ENCODE data around the gene MYO15B. TPM values are rescaled to one million over a fixed set of nuclear protein-coding genes. Genes with fewer than 3 reads are reported as not detected.

The MYO15B gene
- total RNA-seq, 1 experiment from 2014 or later = 7.1 TPM

DNA sequence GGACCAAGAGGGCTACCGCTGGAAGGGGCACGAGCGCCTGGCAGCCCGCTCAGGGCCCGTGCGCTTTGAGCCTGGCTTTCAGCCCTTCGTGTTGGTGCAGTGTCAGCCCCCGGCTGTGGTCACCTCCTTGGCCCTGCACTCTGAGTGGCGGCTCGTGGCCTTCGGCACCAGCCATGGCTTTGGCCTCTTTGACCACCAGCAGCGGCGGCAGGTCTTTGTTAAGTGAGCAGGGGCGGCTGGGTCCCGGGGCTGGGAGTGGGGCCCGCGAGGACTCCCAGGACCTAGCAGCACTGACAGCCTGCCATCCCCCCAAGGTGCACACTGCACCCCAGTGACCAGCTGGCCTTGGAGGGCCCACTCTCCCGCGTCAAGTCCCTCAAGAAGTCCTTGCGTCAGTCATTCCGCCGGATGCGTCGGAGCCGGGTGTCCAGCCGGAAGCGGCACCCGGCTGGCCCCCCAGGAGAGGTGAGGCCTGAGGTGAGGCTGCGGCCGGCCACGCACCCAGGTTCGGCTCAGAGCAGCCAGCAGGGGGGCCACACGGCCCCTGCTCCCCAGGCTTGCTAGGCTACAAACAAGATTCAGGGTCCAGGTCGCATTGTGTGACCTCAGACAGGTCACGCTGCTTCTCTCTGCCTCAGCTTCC lies 17.4 kb upstream of the MYO15B start:
- no peak overlapping the region for H3K27ac ChIP-seq (ENCODE audit: low read length)
- CTCF ChIA-PET = no interaction called here
- no peaks in the 10 kb centered on the region for H3K79me2 ChIP-seq (ENCODE audit: low read length)
- TF ChIP-seq EZH2 (IDR thresholded peaks at IDR 0.05; ENCODE audit: low read length, unreplicated experiment) (no peak), EZH2phosphoT487 (IDR thresholded peaks at IDR 0.05; ENCODE audit: borderline replicate concordance, low read length) (no peak)
- TF ChIP-seq, protein P1, sequence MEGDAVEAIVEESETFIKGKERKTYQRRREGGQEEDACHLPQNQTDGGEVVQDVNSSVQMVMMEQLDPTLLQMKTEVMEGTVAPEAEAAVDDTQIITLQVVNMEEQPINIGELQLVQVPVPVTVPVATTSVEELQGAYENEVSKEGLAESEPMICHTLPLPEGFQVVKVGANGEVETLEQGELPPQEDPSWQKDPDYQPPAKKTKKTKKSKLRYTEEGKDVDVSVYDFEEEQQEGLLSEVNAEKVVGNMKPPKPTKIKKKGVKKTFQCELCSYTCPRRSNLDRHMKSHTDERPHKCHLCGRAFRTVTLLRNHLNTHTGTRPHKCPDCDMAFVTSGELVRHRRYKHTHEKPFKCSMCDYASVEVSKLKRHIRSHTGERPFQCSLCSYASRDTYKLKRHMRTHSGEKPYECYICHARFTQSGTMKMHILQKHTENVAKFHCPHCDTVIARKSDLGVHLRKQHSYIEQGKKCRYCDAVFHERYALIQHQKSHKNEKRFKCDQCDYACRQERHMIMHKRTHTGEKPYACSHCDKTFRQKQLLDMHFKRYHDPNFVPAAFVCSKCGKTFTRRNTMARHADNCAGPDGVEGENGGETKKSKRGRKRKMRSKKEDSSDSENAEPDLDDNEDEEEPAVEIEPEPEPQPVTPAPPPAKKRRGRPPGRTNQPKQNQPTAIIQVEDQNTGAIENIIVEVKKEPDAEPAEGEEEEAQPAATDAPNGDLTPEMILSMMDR (conservative IDR thresholded peaks at IDR 0.05; ENCODE audit: low read depth, low read length) = no peak
- peaks cover 7% of the 10 kb centered on the region for H3K4me1 ChIP-seq (ENCODE audit: insufficient read depth, low read length)
- no peak overlapping the region for H3K4me3 ChIP-seq (ENCODE audit: low read length)
- 0 out of 2 replicates have a peak, but pooled peaks cover 4% of the 10 kb centered on the region for H4K20me1 ChIP-seq (ENCODE audit: low read length)
- no peak for DNase-seq
- H3F3A ChIP-seq (ENCODE audit: low read length, unreplicated experiment) = no peaks in the 10 kb centered on the region
- POLR2A ChIA-PET (ENCODE audit: unreplicated experiment) = interaction anchor here (0.6 kb wide), 1 partner anchor 208 kb away, joined by 4 read pairs; no protein-coding TSS in a partner anchor
- no peaks in the 10 kb centered on the region for H3K9me2 ChIP-seq (replicated peaks; ENCODE audit: low read length)
- no TSS peak for BruUV-seq (replicated peaks)
- no peaks in the 10 kb centered on the region for H3K27me3 ChIP-seq (ENCODE audit: low read length)
- no peak overlapping the region for H2AFZ ChIP-seq (ENCODE audit: low read length)
- no peak overlapping the region for H3K4me2 ChIP-seq (ENCODE audit: low read length)
- H3K9ac ChIP-seq (ENCODE audit: low read length) = no peak overlapping the region
- no peaks in the 10 kb centered on the region for H3K9me3 ChIP-seq (ENCODE audit: low read length)
- peaks cover 12% of the 10 kb centered on the region; the same call in 1 of the 2 replicates for H3K36me3 ChIP-seq (ENCODE audit: low read depth, low read length)
- ATAC-seq = no peak
- intact Hi-C loops (cut with micrococcal nuclease) = no loop called here

DNA sequence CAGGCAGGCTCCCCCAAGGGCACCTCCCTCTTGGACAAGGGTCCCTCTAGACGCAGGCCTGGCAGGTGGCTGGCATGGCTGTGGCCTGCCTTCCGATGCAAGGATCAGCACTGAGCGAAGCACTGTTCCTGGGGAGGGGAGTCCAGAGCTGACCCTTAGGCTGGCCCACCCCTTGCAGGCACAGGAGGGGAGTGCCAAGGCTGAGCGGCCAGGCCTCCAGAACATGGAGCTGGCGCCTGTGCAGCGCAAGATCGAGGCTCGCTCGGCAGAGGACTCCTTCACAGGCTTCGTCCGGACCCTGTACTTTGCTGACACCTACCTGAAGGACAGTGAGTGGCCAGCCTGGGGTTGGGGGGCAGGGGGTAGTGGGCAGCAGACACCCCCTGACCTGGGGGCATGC lies 16.8 kb upstream of the MYO15B start:
- H3K36me3 ChIP-seq (ENCODE audit: low read depth, low read length) = peaks cover 9% of the 10 kb centered on the region; the same call in 1 of the 2 replicates
- H3F3A ChIP-seq (ENCODE audit: low read length, unreplicated experiment) = no peaks in the 10 kb centered on the region
- H3K27ac ChIP-seq (ENCODE audit: low read length) = no peak overlapping the region
- no peaks in the 10 kb centered on the region for H3K27me3 ChIP-seq (ENCODE audit: low read length)
- intact Hi-C loops (cut with micrococcal nuclease) = no loop called here
- peaks cover under 1% of the 10 kb centered on the region for H3K4me1 ChIP-seq (ENCODE audit: insufficient read depth, low read length)
- H2AFZ ChIP-seq (ENCODE audit: low read length) = no peak overlapping the region
- DNase-seq (no peak), ATAC-seq (no peak)
- ChIA-PET POLR2A (ENCODE audit: unreplicated experiment) (no interaction called here), CTCF (interaction anchor here (0.5 kb wide), 1 partner anchor 63 kb away, joined by 3 read pairs; no protein-coding TSS in a partner anchor)
- no peaks in the 10 kb centered on the region for H3K79me2 ChIP-seq (ENCODE audit: low read length)
- no peak overlapping the region for H3K4me3 ChIP-seq (ENCODE audit: low read length)
- no peaks in the 10 kb centered on the region for H3K9me3 ChIP-seq (ENCODE audit: low read length)
- no peaks in the 10 kb centered on the region for H3K9me2 ChIP-seq (replicated peaks; ENCODE audit: low read length)
- no TSS peak for BruUV-seq (replicated peaks)
- TF ChIP-seq EZH2phosphoT487 (IDR thresholded peaks at IDR 0.05; ENCODE audit: borderline replicate concordance, low read length) (no peak), EZH2 (IDR thresholded peaks at IDR 0.05; ENCODE audit: low read length, unreplicated experiment) (no peak)
- TF ChIP-seq, protein P1 (conservative IDR thresholded peaks at IDR 0.05; ENCODE audit: low read depth, low read length) = no peak
- H3K9ac ChIP-seq (ENCODE audit: low read length) = no peak overlapping the region
- H4K20me1 ChIP-seq (ENCODE audit: low read length) = no peaks in the 10 kb centered on the region
- no peak overlapping the region for H3K4me2 ChIP-seq (ENCODE audit: low read length)

DNA sequence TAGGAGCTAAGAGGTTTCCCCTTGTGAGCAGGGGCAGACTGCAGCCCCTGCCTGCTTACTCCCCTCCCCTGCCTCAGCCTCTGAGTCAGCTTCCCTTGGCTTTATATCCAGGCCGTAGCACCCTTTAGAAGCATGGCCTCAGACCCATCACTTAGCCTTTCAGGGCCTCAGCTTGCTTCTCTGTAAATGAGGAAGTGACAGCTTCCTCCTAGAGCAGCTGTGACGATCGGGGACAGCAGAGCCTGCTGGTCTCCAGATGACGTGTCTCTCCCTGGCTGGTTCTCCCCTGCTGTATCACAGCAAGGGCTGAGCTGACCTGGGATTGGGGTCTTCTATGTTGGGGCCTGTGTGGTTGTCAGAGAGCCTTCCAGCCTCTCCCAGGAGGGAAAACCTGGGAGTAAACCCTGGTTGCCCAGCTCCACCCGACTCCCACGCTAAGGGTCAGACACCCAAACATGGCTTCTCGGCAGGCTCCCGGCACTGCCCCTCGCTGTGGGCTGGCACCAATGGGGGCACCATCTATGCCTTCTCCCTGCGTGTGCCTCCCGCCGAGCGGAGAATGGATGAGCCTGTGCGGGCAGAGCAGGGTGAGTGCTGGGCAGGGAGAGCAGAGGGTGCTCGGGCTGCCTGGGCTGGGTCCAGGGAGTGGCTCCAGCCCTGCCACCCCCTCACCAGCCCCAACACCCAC lies 16.3 kb upstream of the MYO15B start:
- DNase-seq (no peak), ATAC-seq (peak; percentile 34)
- Histone ChIP-seq H4K20me1 (ENCODE audit: low read length) (no peaks in the 10 kb centered on the region), H3K4me2 (ENCODE audit: low read length) (no peak overlapping the region), H3K27me3 (ENCODE audit: low read length) (no peaks in the 10 kb centered on the region), H3K9ac (ENCODE audit: low read length) (no peak overlapping the region), H3K9me3 (ENCODE audit: low read length) (no peaks in the 10 kb centered on the region), H3K36me3 (ENCODE audit: low read depth, low read length) (peaks cover 8% of the 10 kb centered on the region; the same call in 1 of the 2 replicates), H3F3A (ENCODE audit: low read length, unreplicated experiment) (no peaks in the 10 kb centered on the region), H3K27ac (ENCODE audit: low read length) (no peak overlapping the region), H3K4me3 (ENCODE audit: low read length) (no peak overlapping the region), H2AFZ (ENCODE audit: low read length) (no peak overlapping the region), H3K4me1 (ENCODE audit: insufficient read depth, low read length) (no peaks in the 10 kb centered on the region), H3K79me2 (ENCODE audit: low read length) (no peaks in the 10 kb centered on the region), H3K9me2 (replicated peaks; ENCODE audit: low read length) (no peaks in the 10 kb centered on the region)
- CTCF ChIA-PET = interaction anchor here (0.5 kb wide), 1 partner anchor 63 kb away, joined by 3 read pairs; no protein-coding TSS in a partner anchor
- POLR2A ChIA-PET (ENCODE audit: unreplicated experiment) = no interaction called here
- intact Hi-C loops (cut with micrococcal nuclease) = no loop called here
- BruUV-seq (replicated peaks) = no TSS peak
- TF ChIP-seq, protein P1 (conservative IDR thresholded peaks at IDR 0.05; ENCODE audit: low read depth, low read length) = no peak
- TF ChIP-seq EZH2phosphoT487 (IDR thresholded peaks at IDR 0.05; ENCODE audit: borderline replicate concordance, low read length) = no peak

All from PC-3 (cell line).